Fibroblast of skin of abdomen (primary cell): Measurements from ENCODE around the gene ZNF684.
"Not testable (repeated sequence)": the region's sequence is repeated elsewhere in the genome, so short reads cannot be mapped to it uniquely, and the experiment has no call there.

Experiments
- DNase-seq: peaks from one replicate; pipeline ENCODE4 v3.0.0-alpha.2; 2013

Gene ZNF684

GRCh38 chr1:40574805-40575204, 43.4 kb downstream of the ZNF684 start:
- not testable (repeated sequence) for DNase-seq

- no peak for DNase-seq
These were observed 43.9 kb downstream of the ZNF684 start for GRCh38 chr1:40575336-40575735.

GRCh38 chr1:40582116-40582515, 50.7 kb downstream of the ZNF684 start:
- peak; percentile 61 for DNase-seq

GRCh38 chr1:40583980-40584379, 52.5 kb downstream of the ZNF684 start:
- no peak for DNase-seq

- DNase-seq: no peak
These were observed 57.1 kb downstream of the ZNF684 start for GRCh38 chr1:40588586-40588985.

- DNase-seq: peak; percentile 9
These were observed 60.8 kb downstream of the ZNF684 start for GRCh38 chr1:40592107-40592803.

GRCh38 chr1:40593449-40594186, 62.2 kb downstream of the ZNF684 start:
- DNase-seq: no peak

GRCh38 chr1:40594187-40594531, 62.7 kb downstream of the ZNF684 start:
- no peak for DNase-seq

- no peak for DNase-seq
These were observed 64.2 kb downstream of the ZNF684 start for GRCh38 chr1:40595623-40596022.
